SH-SY5Y (cell line): ENCODE measurements around the gene ADAM12.

Source experiments
- GATA2 ChIP-seq: IDR thresholded peaks from 2 replicates; pipeline ENCODE4 v1.6.1; 2011; ENCODE audit warnings: mild to moderate bottlenecking, low read depth, low read length
- GATA3 ChIP-seq: IDR thresholded peaks from 2 replicates; pipeline ENCODE4 v1.6.1; 2011; ENCODE audit warnings: low read depth, mild to moderate bottlenecking, low read length, moderate library complexity

GRCh38 chr10:126104767-126105166 is 283.5 kb downstream of the ADAM12 start:
- TF ChIP-seq GATA2 (no peak), GATA3 (no peak)
